WTC11 (cell line): Measurements from ENCODE around the gene KLHDC8A. TPM values are rescaled to one million over a fixed set of nuclear protein-coding genes. Genes with fewer than 3 reads are reported as not detected.

ENCODE experiments used
- ATF1 ChIP-seq: sonication (generic); formaldehyde crosslinking; IDR thresholded peaks from 2 replicates; pipeline ENCODE4 v1.8.1; 2023; ENCODE audit warnings: mild to moderate bottlenecking, moderate library complexity, missing genetic modification reagents
- ATF6 ChIP-seq: sonication (generic); formaldehyde crosslinking; IDR thresholded peaks from 2 replicates; pipeline ENCODE4 v1.8.1; 2023; ENCODE audit warnings: mild to moderate bottlenecking, missing genetic modification reagents
- CREB1 ChIP-seq: sonication (generic); formaldehyde crosslinking; IDR thresholded peaks from 2 replicates; pipeline ENCODE4 v1.8.0; 2023; ENCODE audit warnings: mild to moderate bottlenecking, missing genetic modification reagents
- E2F1 ChIP-seq: sonication (generic); formaldehyde crosslinking; IDR thresholded peaks from 2 replicates; pipeline ENCODE4 v1.8.0; 2022; ENCODE audit warnings: mild to moderate bottlenecking, missing genetic modification reagents
- GTF2I ChIP-seq: fragments of 250-450 bp; sonication (Bioruptor Pico); conservative IDR thresholded peaks from 2 replicates; pipeline ENCODE4 v1.4.0; 2021; ENCODE audit warnings: mild to moderate bottlenecking
- HMGA2 ChIP-seq: fragments of 250-450 bp; sonication (Bioruptor Pico); IDR thresholded peaks from 2 replicates; pipeline ENCODE4 v1.4.0; 2021; ENCODE audit warnings: mild to moderate bottlenecking, moderate library complexity
- IRF2 ChIP-seq: sonication (generic); formaldehyde crosslinking; IDR thresholded peaks from 2 replicates; pipeline ENCODE4 v1.8.0; 2022; ENCODE audit warnings: low read depth, missing genetic modification reagents, borderline replicate concordance
- KAT7 ChIP-seq: sonication (generic); formaldehyde crosslinking; IDR thresholded peaks from 2 replicates; pipeline ENCODE4 v1.8.1; 2023; ENCODE audit warnings: missing genetic modification reagents, mild to moderate bottlenecking, borderline replicate concordance
- NFYB ChIP-seq: sonication (generic); formaldehyde crosslinking; conservative IDR thresholded peaks from 2 replicates; pipeline ENCODE4 v1.8.0; 2022; ENCODE audit warnings: low read depth, missing genetic modification reagents
- NR2C2 ChIP-seq: sonication (generic); formaldehyde crosslinking; IDR thresholded peaks from 2 replicates; pipeline ENCODE4 v1.8.0; 2022; ENCODE audit warnings: mild to moderate bottlenecking, missing genetic modification reagents
- RELA ChIP-seq: sonication (generic); formaldehyde crosslinking; IDR thresholded peaks from 2 replicates; pipeline ENCODE4 v1.8.1; 2022; ENCODE audit warnings: missing genetic modification reagents, mild to moderate bottlenecking, borderline replicate concordance
- SMAD3 ChIP-seq: sonication (generic); formaldehyde crosslinking; IDR thresholded peaks from 2 replicates; pipeline ENCODE4 v1.8.0; 2022; ENCODE audit warnings: missing genetic modification reagents, mild to moderate bottlenecking, borderline replicate concordance
- SP1 ChIP-seq: sonication (generic); formaldehyde crosslinking; conservative IDR thresholded peaks from 2 replicates; pipeline ENCODE4 v1.8.1; 2022; ENCODE audit warnings: missing genetic modification reagents
- TEAD1 ChIP-seq: sonication (generic); formaldehyde crosslinking; IDR thresholded peaks from 2 replicates; pipeline ENCODE4 v1.8.0; 2022; ENCODE audit warnings: mild to moderate bottlenecking, missing genetic modification reagents
- USF2 ChIP-seq: sonication (generic); formaldehyde crosslinking; IDR thresholded peaks from 2 replicates; pipeline ENCODE4 v1.8.1; 2023; ENCODE audit warnings: mild to moderate bottlenecking, missing genetic modification reagents, moderate library complexity
- ZBTB21 ChIP-seq: sonication (generic); formaldehyde crosslinking; IDR thresholded peaks from 2 replicates; pipeline ENCODE4 v1.8.1; 2023; ENCODE audit warnings: mild to moderate bottlenecking, missing genetic modification reagents, borderline replicate concordance
- ZNF121 ChIP-seq: sonication (generic); formaldehyde crosslinking; IDR thresholded peaks from 2 replicates; pipeline ENCODE4 v1.8.0; 2023; ENCODE audit warnings: missing genetic modification reagents
- ZNF232 ChIP-seq: sonication (generic); formaldehyde crosslinking; IDR thresholded peaks from 2 replicates; pipeline ENCODE4 v1.8.0; 2022; ENCODE audit warnings: mild to moderate bottlenecking, missing genetic modification reagents
- ZNF317 ChIP-seq: sonication (generic); formaldehyde crosslinking; IDR thresholded peaks from 2 replicates; pipeline ENCODE4 v1.8.1; 2023; ENCODE audit warnings: low read depth, mild to moderate bottlenecking, moderate library complexity, missing genetic modification reagents, borderline replicate concordance
- ZNF416 ChIP-seq: fragments of 250-450 bp; sonication (Bioruptor Pico); IDR thresholded peaks from 2 replicates; pipeline ENCODE4 v1.9.0; 2021; ENCODE audit warnings: mild to moderate bottlenecking, inconsistent platforms
- ZNF425 ChIP-seq: fragments of 250-450 bp; sonication (Bioruptor Pico); conservative IDR thresholded peaks from 2 replicates; pipeline ENCODE4 v1.9.0; 2021; ENCODE audit warnings: mild to moderate bottlenecking
- ZNF512 ChIP-seq: sonication (generic); formaldehyde crosslinking; IDR thresholded peaks from 2 replicates; pipeline ENCODE4 v1.8.1; 2022; ENCODE audit warnings: missing genetic modification reagents, borderline replicate concordance
- ZNF671 ChIP-seq: fragments of 250-450 bp; sonication (Bioruptor Pico); IDR thresholded peaks from 2 replicates; pipeline ENCODE4 v1.8.0; 2021; ENCODE audit warnings: mild to moderate bottlenecking
- total RNA-seq: library from RNA; stranded (reverse); gene quantifications from 3 replicates; pipeline ENCODE4 v1.2.3, GENCODE V29; 2021
- TF ChIP-seq, protein P1 (sequence below): sonication (generic); formaldehyde crosslinking; IDR thresholded peaks from 2 replicates; pipeline ENCODE4 v1.8.0; 2022; ENCODE audit warnings: mild to moderate bottlenecking, missing genetic modification reagents
- TF ChIP-seq, protein P2 (sequence below): sonication (generic); formaldehyde crosslinking; IDR thresholded peaks from 2 replicates; pipeline ENCODE4 v1.8.1; 2023; ENCODE audit warnings: mild to moderate bottlenecking, moderate library complexity, missing genetic modification reagents

Gene KLHDC8A
- total RNA-seq, 1 experiment from 2014 or later = 1.7 TPM

DNA sequence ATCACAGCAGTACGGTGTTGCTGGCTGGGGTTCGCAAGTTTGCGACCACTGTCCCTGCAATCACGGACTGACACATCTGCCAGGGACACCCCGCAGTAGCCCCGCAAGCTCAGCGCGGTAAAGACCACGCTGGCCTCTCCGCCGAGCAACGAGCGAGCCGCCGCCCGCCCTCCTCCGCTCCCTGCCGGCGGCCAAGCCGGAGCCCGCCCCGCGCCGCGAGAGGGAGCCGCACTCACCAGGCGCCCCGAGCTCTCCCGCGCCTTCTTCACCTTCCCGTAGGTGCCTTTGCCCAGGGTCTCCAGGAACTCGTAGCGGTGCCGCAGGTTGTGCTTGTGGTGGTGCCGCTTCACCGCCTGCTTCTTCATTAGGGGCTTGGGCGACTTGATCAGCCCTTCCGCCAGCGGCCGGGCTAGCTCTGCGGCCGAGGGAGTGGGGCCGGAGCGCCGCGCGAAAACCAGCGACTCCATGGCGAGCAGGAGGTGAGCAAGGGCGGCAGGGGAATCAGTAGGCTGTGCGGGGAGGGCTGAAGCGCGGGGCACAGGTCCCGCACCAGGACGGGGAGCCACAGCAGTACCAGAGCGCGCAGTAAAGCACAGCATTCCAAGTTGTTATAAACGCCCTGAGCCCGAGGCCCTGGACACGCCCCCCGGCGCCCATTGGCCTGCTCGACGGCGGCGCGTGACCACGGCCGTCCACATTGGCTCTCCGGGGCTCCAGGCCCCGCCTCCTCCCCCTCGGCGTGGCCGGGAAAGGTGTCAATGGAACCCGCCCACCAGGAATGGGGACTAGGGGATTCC, 35.4 kb downstream of the KLHDC8A start, which contains the start of gene NUAK2 (continued):
- TF ChIP-seq ATF6 (CRISPR knock-in tag) (no peak), USF2 (peak; percentile 93), SP1 (CRISPR knock-in tag) (peak; percentile 93), ZNF671 (no peak), ZNF425 (CRISPR knock-in tag) (no peak), ZNF121 (CRISPR knock-in tag) (peak; percentile 46; the same call in 1 of the 2 replicates), E2F1 (CRISPR knock-in tag) (0 out of 2 replicates have a peak, but pooled peaks have one; percentile 75), HMGA2 (no peak), ZNF317 (no peak), KAT7 (CRISPR knock-in tag) (no peak), ZNF512 (CRISPR knock-in tag) (no peak), TEAD1 (peak; percentile 75; the same call in 1 of the 2 replicates), ATF1 (0 out of 2 replicates have a peak, but pooled peaks have one; percentile 22), NFYB (CRISPR knock-in tag) (peak; percentile 87), RELA (CRISPR knock-in tag) (no peak), NR2C2 (CRISPR knock-in tag) (0 out of 2 replicates have a peak, but pooled peaks have one; percentile 20), IRF2 (CRISPR knock-in tag) (no peak), CREB1 (peak; percentile 54; the same call in 1 of the 2 replicates), ZNF416 (peak; percentile 49; the same call in 1 of the 2 replicates), ZNF232 (CRISPR knock-in tag) (0 out of 2 replicates have a peak, but pooled peaks have one; percentile 27), ZBTB21 (CRISPR knock-in tag) (peak; percentile 78; the same call in 1 of the 2 replicates), GTF2I (peak; percentile 87), SMAD3 (CRISPR knock-in tag) (no peak)
- TF ChIP-seq, protein P1, sequence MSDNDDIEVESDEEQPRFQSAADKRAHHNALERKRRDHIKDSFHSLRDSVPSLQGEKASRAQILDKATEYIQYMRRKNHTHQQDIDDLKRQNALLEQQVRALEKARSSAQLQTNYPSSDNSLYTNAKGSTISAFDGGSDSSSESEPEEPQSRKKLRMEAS (CRISPR knock-in tag) = peak; percentile 94
- TF ChIP-seq, protein P2, sequence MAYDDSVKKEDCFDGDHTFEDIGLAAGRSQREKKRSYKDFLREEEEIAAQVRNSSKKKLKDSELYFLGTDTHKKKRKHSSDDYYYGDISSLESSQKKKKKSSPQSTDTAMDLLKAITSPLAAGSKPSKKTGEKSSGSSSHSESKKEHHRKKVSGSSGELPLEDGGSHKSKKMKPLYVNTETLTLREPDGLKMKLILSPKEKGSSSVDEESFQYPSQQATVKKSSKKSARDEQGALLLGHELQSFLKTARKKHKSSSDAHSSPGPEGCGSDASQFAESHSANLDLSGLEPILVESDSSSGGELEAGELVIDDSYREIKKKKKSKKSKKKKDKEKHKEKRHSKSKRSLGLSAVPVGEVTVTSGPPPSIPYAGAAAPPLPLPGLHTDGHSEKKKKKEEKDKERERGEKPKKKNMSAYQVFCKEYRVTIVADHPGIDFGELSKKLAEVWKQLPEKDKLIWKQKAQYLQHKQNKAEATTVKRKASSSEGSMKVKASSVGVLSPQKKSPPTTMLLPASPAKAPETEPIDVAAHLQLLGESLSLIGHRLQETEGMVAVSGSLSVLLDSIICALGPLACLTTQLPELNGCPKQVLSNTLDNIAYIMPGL = peak; percentile 95
- TF ChIP-seq, all 79 proteins: peak for 26
